ENCODE data around the gene XKRX.

Gene XKRX
- long read RNA-seq, donor 1: 0 reads
- long read RNA-seq, donor 2: 0 reads
- long read RNA-seq, donor 3: 0 reads
- long read RNA-seq, donor 4: 0 reads
- long read RNA-seq, donor 5: 0 reads
- long read RNA-seq, donor 6: 0 reads
- long read RNA-seq, donor 7: 0 reads
- long read RNA-seq, donor 8: 0 reads

DNA sequence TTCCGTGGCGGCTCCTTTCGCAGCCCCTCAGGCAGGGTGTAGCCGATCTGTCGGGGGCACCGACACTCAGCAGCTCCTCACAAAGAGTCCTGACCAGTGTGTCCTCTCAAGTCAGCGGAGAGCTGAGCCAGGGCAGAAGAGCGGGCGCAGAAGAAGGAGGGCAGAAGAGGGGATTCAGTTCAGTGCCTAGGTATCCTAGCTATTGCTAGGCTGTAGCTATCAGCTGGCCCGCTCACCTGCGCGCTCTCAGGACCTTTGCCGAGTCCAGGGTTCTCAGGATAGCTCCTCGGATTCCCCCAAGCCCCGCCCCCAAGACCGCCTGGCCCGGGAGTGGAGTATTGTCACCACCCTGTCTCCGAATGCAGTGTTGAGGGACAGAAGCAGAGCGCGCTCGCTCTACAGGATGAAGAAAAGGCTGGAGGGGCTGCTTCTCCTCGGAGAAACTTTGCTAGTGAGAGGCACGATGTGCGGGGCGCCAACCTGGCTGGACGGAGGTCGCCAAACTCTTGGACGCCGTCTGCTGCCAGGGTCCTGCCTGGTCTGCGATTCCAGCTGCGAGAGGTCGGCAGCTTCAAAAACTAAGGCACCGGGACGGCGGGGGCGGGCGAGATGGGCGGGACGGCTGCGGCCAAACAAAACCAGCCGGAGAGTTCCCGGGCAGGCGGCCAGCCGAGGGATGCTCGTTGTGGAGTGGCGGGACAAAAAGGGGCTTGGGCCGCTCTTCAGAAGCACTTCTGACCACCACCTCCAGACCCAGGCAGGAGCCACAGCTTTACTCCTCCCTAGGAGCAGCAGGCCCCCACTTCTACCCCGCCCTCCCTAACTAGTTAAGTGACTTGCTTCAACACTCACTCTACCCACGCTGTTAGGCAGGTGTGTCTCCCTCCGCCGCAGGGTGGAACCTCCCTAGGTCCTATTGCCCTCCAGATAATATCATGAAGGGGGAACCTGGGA, at the start of gene XKRX:
Gene XKRX (minus strand): TSS at position 258 of the 954 bp plus-strand sequence. CDS start 613 bp downstream, outside the sequence.
- peak; percentile 51 for DNase-seq

DNA sequence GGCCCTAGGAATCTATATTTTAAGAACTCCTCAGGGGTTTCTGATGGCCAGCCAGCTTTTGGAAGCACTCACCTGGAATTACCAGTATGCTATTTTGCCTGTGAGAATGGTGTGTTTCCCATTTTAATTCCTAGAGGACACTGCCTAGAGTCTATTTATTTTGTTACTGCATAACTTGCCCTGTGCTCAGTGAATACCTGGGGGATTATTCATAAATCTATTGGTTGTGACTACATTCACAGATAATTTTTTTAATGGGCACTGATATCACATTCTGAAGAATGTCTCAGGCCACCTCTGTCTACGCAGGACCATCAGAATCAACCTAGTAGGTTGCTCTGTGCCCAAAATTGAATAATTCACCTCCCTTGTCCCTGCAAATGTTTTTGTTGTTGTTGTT, 47.5 kb upstream of the XKRX start:
- no peak for DNase-seq

DNA sequence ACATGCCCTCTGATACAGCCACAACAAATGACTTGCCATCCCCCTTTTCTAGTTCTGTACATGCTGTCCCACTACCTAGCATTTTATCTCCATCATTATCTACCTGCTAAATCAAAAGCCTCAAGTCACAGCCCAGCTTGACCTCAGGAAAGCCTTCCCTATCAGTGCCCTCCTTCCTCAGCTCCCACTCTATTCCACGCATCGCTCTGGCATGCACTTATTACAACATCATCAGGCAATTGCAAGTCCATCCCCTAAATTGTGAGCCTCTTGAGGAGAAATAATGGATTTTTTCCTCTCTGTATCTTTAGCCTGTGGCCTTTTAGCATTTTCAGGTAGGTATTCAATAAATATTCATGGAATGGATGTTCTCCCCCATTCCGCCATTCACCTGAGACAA, 46.5 kb upstream of the XKRX start:
- no peak for DNase-seq

DNA sequence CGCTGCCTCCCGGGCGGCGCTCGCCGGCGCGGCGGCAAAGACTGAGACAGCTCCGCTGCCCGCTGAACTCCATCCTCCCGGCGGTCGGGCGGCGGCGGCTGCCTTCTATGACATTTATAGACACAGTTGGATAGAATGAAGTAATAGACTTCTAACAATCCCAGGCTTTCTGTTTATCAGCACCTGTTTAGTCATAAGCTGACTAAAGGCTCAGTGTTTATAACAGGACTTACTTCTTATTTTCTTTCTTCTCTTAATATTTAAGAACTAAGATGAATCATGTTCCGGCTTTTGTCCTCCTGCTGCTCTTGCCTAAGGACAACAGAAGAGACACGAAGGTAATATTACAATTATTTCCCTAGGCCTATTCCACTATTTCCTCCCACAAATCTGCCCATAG, 44.7 kb upstream of the XKRX start:
- no peak for DNase-seq

DNA sequence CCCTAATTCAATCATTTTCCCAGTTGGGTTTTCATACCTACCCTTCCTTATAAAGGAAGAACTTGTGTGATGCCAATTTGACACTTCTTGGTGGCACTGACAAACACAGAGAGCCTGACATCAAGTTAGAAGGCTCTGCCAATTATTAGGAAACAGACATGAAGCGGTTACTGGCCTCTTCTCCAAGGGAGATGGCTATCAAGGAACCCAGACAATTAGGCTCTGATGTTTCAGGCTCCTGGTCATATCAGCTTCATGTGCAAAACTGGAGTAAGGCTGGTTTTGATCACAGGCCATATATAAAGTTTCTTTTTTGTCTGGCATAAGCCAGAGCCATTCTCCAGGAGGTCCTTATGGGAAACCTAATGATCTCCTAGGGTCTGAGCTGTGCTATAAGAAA, 41.2 kb upstream of the XKRX start:
- no peak for DNase-seq

DNA sequence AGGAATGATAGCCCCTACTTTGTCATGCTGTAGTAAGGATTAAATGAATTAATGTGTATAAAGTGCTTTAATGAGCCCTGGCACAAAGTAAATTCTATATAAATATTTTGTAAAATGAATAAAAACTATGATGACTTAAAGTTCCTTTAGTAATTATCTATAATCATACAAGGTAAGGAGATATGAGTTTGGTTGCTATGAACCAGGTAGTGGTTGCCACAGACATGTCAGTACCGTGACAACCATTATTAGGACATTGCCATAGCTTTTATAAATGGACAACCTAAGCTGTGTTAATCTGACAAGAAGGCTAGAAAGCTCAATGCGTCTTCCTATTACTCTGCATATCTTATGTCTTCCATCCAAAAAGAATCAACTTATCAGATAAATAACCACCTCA, 40.7 kb upstream of the XKRX start, which contains the start of gene ARL13A:
Gene ARL13A (plus strand): TSS at position 301 of the 400 bp plus-strand sequence. CDS start 3,982 bp downstream, outside the sequence.
- DNase-seq: no peak

DNA sequence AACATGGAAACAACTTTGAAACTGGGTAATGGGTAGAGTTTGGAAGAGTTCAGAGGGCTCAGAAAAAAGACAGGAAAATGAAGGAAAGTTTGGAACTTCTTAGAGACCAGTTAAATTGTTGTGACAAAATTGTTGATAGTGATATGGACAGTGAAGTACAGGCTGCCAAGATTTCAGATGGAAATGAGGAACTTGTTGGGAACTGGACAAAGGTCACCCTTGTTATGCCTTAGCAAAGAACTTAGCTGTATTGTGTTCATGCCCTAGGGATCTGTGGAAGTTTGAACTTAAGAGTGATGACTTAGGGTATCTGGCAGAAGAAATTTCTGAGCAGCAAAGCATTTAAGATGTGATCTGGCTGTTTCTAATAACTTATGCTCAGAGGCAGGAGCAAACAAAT, 35.6 kb upstream of the XKRX start:
- DNase-seq: no peak

DNA sequence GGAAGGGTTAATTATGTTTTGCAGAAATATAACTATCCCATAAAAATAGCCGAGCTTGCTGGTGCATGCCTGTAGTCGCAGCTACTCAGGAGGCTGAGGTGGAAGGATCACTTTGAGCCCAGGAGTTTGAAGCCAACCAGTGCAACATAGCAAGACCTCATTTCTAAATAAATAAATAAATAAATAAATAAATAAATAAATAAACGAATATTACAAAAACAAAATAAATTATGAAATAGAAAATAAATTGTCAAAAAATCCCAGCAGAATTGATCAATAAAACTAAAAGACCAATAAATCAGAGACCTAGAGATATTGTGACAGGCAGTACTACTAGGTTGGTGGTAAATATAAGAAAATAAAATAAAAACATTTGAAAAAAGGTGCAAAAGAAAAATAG, 34.1 kb upstream of the XKRX start:
- DNase-seq: no peak

DNA sequence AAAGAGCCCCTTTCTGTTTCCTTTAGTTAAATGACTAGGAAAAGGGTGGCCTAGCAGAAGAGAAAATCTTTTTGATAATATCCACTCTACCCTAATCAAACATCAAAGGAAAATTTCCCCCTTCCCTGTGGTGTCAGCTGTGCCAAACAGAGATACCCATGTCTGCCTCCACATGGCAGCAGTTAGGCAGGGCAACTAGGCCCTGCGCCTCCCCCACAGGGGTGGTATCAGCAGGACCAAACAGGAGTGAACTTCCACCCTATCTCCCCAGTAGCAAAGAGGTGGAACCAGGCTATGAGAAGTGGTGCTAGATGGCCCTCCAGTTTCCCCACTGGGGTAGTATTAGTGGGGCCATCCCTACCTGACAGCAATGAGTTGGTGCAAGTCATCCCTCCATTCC, 19.8 kb upstream of the XKRX start:
- no peak for DNase-seq

DNA sequence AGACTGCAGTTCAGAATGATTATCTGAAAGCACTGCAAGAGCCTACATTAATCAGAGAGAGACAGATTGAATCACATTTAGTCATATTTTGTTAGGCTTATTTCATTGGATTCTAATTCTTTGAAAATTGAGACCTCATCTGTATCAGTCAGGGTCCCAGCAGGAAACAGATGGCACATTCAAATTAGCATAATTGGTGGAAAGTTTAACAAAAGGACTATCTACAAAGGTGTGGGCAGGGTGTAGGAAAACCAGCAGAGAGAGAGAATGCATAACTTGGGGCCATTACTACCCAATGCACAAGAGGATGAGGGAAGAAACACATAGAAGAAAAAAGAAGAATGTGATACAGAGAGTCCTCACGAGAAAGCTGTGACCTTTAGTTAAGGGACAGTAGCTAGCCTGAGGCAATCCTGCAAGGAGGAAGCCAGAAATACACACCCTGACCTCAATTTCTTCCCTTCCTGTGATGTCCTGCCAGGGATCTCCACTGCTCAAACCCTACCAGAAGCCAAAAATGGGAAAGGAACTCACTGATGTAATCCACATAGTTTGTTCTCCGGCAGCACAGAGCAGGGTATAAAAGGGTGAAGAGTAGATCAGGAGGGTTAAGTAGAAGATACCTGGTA, 17.7 kb upstream of the XKRX start:
- no peak for DNase-seq

DNA sequence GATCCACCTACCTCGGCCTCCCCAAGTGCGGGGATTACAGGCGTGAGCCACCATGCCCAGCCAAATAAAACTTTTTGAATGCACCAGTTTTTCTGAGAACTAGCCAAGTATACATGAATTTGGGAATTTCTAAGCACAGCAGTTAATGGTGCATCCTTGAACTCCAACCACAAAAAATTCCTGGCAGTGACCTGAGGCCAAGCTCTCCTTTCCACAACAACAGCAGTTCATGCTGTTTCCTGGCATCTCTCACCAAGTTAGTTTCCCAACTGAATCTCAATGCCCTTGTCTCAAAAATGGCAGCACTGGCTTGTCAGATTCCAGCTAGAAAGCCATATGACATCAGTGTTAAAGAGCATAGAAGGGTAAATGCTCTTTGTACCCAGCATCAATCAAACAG, 15.9 kb upstream of the XKRX start:
- DNase-seq: no peak

DNA sequence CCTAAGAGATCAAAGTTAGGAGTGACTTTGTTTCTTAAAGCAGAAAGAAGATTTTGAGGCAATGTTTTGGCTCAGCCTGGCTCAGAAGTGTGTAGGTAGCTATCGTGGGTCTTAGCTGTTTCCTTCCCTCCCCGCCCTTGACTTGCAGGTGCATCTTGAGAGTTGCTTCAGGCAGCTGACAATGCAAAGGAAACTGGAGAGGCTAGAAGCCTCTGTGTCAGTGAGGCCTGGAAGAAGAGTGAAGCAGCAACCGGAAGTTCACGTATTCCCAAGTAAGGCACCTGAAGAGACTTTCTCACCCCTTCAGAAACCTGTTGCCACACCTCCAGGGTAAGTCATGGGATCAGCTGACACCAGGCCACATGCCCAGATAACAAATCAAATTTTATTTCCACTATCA, 10.6 kb upstream of the XKRX start:
- DNase-seq: no peak

DNA sequence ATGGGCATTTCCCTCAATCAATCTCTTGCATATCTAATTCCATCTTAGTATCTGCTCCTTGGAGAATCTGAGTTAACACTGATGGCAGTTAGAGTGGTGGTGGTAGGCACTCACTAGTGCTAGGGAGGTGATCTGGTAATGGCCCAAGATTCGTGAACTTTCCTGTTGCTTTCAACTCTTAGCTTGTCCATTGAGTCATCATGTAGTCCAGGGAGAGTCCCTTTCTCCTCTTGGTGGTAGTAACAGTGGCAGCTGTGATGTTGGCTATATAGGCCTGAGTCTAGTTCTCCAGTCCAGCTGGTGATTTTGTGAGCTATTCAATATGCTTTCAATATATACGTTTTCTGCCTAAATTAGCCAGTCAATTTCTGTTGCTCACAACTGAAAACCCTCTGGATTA, 7.0 kb upstream of the XKRX start:
- DNase-seq: no peak

DNA sequence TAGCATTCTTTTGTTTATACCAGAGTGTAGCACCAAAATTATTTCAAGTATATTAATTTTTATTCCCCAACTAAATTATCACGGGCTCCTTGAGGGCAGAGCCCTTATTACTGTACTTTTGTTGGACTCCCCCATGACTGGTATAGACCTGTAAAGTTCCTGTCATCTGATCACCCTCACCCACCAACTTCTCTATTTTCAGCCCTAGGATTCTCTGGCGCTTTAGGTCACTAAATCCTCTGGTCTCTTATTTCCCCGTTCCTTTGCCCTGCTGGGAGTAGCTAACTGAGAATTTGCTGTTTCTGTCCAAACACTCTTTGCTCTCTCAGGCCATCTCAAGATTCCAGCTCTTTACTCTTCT, 3.2 kb upstream of the XKRX start:
- DNase-seq: no peak

DNA sequence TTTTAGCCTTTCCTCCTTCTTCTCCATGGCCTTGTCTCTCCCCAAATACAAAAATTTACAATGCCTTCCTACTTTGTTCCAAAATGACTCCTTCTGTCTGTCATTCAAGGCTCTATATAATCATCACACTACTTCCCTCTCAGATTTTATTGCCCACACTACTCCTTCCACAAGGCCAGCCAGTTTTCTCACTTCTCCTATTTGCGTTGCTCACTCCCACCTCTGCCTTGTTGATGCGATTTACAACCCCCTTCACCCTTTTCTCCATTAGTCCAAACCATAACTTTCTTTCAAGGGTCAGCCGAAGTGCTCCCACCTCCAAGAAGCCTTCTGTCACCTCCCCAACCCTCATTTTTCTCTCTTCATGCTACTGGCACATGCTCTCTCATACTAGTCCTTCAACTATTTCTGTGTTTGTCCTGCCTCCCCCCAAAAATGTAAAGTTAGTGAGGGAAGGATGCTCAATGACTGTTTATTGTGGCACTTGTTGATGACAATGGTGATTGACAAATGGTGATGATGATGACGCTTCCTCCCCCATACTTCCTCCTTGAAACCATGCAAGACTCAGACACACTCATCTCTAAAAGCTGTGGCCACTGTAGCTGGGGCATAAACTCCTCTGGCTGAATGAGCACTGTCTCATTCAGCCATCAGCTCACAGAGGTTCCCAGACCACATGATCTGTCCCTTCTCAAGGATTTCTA, 2.7 kb upstream of the XKRX start:
- DNase-seq: no peak

DNA sequence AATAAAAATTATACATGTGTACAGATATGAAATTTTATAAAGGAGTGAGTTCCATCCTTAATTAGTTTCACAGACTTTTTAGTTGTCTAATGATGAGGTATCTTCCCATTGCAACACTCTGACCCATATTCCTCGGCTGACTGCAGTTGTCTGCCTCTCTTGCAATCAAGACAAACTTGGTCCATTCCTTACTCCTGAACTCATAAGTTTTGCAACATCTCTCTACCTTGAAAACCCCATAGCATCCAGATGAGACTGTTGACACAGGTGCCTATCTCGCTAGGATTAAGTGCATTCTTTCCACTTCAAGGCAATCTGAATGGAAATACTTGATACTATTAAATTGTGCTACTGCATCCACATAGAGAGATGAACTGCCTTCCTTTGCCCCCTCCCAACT, 2.3 kb downstream of the XKRX start:
- no peak for DNase-seq

DNA sequence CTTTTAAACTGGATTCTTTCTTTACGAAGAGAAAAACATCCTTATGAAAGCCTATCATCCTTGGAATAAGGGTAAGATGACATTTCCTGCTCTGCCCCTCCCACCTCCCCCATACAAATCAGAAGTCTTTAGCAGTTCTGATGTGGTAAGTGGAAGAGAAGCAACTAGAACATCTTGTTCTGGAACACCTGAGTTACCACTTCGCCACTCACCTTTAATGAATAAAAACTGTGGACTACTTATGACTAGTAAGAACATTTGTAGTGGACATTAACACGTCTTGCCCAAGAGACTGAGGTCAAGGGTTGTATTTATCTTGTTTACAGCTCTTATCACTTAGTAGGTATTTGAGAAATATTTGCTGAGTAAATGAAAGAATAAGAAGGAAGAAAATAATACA, 4.3 kb downstream of the XKRX start:
- DNase-seq: no peak

DNA sequence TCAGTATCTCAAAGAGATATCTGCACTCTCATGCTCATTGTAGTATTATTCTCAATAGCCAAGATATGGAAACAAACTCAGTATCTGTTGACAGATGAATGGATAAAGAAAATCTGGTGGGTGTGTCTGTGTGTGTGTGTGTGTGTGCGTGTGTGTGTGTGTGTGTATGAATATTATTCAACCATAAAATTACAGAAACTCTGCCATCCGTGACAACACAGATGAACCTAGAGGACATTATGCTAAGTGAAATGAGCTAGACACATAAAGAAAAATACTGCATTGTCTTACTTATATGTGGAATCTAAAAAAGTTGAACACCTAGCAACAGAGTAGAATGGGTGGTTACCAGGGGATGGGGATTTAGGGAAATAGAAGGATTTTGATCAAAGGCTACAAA, 13.2 kb downstream of the XKRX start:
- no peak for DNase-seq

DNA sequence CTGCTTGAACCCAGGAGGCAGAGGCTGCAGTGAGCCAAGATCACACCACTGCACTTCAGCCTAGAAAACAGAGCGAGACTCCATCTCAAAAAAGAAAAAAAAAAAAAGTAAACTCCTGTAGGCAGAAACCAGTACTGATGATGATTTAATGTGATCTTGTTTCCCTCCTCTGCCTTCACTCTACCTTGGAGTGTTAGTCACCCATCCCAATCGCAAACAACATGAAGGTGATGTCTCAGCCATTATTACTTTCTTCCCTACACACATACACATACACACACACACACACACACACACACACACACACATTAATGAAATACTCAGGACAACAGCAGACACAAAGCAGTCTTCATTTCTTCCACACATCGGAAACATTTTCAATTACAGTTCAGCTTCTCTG, 15.6 kb downstream of the XKRX start:
- no peak for DNase-seq

DNA sequence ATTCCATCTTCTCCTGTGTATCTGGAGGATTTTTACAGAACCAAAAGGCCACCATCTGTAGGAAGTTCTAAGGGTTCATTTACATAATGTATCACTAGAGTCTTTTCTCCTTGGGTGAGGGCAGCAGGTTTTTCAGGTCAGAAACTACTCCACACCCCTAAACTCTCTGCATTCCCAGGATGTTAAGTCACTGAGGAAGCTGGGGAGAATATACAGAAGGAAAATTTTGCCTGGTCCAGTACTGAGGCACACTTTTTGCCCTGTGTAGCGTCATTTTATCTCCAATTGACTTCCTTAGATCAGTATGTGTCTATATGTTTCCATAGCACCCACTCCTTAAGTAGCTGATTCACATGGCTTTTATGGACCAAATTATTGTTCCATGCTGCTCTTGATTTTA, 17.0 kb downstream of the XKRX start:
- DNase-seq: no peak

DNA sequence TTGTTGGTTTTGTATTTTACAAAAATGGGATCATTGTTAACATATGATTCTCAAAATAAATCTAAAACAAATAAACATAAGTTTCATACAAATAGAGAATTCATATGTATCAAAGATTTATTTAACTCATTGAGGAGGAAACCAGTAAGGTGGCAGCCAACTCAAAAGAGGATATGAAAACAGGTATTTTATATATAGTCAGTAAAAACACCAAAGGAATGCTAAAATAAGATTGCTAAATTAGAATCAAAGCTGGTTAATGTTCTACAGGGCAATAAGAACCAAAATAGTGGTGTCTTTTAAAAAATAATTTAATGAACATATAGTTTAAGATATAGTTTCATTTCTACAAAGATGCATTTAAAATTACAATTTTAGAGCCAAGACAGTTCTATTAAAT, 23.1 kb downstream of the XKRX start:
- DNase-seq: no peak

DNA sequence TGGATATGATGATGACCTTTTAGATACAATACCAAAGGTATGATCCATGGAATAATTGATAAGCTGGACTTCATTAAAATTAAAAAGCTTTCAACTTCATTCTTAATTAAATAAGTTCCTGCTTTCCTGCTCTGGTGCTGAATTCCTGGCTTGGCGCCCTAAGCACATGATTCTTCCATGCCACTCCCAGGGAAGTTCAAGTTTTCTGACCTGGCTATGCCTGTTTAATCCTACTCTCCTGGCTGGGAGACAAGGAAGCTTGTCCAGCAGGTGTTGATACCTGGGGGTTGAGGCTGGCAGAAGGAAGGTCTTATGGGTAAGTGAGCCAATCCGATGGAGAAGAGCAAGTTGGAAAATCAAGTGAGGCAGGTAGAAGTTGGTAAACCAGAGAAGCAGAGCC, 24.3 kb downstream of the XKRX start:
- DNase-seq: no peak

All from right kidney (tissue), 9 donors.